ENCODE data around the gene PRDX1.
"Not testable (repeated sequence)": the region's sequence is repeated elsewhere in the genome, so short reads cannot be mapped to it uniquely, and the experiment has no call there.

Gene PRDX1

DNA sequence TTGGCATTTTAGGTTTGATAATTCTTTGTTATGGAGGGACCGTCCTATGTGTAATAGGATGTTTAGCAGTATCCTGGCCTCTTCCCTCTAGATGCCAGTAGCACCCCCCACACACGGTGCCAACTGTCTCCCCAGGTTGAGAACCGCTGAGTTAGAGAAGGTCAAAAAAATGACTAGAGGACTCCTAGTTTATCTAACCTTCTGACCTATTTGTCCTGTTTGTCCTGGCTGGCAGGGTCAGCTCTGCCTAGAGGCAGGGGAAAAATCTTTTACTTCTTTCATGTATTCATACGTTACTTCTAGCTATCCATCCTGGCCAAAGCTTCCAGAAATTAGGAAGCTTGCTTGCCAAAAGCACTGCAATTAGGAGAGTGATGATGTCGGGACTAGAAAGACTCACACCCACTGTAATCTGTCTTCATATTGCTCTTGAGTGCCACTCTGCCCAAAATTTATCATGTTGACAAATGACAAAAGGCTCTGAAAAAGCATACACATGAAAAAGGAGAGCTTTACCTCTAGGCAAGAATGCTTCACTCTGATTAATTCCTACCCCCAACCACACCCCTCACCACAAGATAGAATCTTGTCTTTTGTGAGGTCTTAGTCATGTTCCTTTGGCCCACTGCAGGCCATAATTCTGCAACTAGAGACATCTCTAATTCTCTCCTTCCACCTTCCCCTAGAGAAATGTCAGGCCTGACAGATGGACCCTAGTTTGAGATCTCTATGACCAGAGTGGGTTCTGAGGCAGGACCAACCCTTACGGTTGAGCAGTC lies 14.5 kb upstream of the PRDX1 start:
- DNase-seq (ENCODE audit: low read depth in 3 of 3): no peak

DNA sequence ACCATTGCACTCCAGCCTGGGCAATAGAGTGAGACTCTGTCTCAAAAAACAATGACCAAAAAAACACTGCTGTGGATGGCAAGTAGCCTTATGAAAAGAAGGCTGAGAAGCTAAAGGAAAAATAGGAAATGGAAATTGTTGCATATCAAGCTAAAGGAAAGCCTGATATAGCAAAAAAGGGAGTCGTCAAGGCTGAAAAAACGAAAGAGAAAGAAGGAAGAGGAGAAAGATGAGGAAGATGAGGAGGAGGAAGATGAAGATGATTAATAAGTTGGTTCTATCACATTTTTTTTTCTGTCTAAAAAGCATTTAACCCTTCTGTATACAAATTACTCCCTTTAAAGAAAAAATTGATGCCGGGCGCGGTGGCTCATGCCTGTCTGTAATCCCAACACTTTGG lies 10.2 kb upstream of the PRDX1 start:
- no peak for DNase-seq (ENCODE audit: low read depth in 3 of 3)

DNA sequence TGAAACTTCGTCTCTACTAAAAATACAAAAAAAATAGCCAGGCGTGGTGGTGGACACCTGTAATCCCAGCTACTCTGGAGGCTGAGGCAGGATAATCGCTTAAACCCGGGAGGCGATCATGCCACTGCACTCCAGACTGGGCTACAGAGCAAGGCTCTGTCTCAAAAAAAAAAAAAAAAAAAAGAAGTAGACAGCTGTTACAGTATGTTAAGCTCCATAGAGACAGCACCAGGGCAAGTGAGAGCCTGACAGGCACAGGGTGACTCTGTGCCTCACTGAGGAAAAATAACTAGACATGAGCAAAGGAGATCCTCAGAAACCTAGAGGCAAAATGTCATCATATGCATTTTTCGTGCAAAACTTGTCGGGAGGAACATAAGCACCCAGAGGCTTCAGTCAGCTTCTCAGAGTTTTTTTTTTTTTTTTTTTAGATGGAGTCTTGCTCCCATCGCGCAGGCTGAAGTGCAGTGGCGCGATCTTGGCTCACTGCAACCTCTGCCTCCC lies 9.0 kb upstream of the PRDX1 start:
- no peak for DNase-seq (ENCODE audit: low read depth in 3 of 3)

DNA sequence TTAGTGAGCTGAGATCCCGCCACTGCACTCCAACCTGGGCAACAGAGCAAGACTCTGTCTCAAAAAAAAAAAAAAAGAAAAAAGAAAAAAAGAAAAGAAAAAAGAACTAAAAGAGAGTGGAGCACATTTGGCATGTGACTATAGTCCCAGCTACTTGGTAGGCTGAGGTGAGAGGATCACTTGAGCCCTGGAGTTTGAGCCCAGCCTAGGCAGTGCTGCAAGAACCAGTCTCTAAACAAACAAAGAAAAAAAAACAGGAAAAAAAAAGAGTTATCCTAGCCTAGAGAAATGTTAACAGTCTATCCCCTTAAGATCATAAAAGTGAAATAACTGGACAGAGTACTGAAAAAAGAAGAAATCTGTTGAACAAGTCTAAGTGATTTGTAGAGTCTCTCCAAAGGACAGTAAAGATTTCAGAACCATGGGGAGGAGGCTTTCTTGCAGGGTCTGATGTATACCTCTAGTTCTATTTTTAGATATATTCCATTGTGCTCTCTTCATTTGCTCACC lies 4.5 kb upstream of the PRDX1 start:
- DNase-seq (ENCODE audit: low read depth in 3 of 3): no peak

GRCh38 chr1:45523975-45524374 lies 2.3 kb upstream of the PRDX1 start:
- DNase-seq (ENCODE audit: low read depth in 3 of 3): not testable (repeated sequence)

GRCh38 chr1:45523516-45523915 lies 1.8 kb upstream of the PRDX1 start:
- not testable (repeated sequence) for DNase-seq (ENCODE audit: low read depth in 3 of 3)

- DNase-seq (ENCODE audit: low read depth in 3 of 3): no peak
Measured at GRCh38 chr1:45522324-45523104, 830 bp upstream of the PRDX1 start.

DNA sequence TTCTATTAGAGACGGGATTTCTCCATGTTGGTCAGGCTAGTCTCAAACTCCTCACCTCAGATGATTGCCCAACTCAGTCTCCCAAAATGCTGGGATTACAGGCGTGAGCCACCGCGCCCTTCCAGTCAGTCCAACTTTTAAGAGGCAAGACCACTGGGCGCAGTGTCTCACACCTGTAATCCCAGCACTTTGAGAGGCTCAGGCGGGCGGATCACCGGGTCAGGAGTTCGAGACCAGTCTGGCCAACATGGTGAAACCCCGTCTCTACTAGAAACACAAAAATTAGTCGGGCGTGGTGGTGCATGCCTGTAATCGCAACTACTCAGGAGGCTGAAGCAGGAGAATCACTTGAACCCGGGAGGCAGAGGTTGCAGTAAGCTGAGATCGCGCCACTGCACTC lies 1.9 kb downstream of the PRDX1 start:
- DNase-seq (ENCODE audit: low read depth in 3 of 3): not testable (repeated sequence)

GRCh38 chr1:45518910-45519309 lies 2.8 kb downstream of the PRDX1 start:
- DNase-seq (ENCODE audit: low read depth in 3 of 3): no peak

DNA sequence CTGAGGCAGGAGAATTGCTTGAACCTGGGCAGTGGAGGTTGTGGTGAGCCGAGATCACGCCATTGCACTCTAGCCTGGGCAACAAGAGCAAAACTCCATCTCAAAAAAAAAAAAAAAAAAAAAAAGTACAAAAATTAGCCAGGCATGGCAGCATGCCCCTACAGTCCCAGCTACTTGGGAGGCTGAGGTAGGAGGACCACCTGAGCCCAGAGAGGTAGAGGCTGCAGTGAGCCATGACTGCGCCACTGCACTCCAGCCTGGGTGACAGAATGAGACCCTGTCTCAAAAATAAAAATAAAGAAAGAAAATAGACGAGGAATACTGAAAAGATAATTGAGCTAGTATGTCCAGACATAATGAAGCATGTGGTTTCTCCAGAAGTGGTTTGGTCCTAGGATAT lies 3.3 kb downstream of the PRDX1 start:
- DNase-seq (ENCODE audit: low read depth in 3 of 3): not testable (repeated sequence)

- DNase-seq (ENCODE audit: low read depth in 3 of 3): no peak
Measured at GRCh38 chr1:45516465-45516864, 5.2 kb downstream of the PRDX1 start.

GRCh38 chr1:45516036-45516435 lies 5.6 kb downstream of the PRDX1 start:
- DNase-seq (ENCODE audit: low read depth in 3 of 3): no peak

- DNase-seq (ENCODE audit: low read depth in 3 of 3): not testable (repeated sequence)
Measured at GRCh38 chr1:45513532-45514260, 8.0 kb downstream of the PRDX1 start.

- DNase-seq (ENCODE audit: low read depth in 3 of 3): peak in 2 of 3 donors; percentile 38 to 60
Measured at GRCh38 chr1:45512641-45513054, 9.0 kb downstream of the PRDX1 start.

DNA sequence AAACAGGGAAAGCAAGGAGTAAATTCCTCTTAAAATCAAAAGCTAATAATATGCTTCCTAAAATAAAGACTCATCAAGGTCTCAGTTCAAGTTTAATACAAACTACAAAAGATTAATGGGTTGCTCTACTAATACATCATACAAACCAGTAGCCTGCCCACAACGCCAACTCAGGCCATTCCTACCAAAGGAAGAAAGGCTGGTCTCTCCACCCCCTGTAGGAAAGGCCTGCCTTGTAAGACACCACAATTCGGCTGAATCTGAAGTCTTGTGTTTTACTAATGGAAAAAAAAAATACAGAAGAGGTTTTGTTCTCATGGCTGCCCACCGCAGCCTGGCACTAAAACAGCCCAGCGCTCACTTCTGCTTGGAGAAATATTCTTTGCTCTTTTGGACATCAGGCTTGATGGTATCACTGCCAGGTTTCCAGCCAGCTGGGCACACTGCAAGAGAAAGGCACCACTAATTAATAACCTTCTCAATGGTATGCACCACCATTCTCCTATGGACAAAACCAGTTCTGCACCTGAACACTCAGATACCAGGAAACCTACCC lies 10.6 kb downstream of the PRDX1 start:
- DNase-seq (ENCODE audit: low read depth in 3 of 3): no peak

- no peak for DNase-seq (ENCODE audit: low read depth in 3 of 3)
Measured at GRCh38 chr1:45510036-45510971, 11.4 kb downstream of the PRDX1 start.

- DNase-seq (ENCODE audit: low read depth in 3 of 3): no peak
Measured at GRCh38 chr1:45508295-45509151, 13.2 kb downstream of the PRDX1 start.

DNA sequence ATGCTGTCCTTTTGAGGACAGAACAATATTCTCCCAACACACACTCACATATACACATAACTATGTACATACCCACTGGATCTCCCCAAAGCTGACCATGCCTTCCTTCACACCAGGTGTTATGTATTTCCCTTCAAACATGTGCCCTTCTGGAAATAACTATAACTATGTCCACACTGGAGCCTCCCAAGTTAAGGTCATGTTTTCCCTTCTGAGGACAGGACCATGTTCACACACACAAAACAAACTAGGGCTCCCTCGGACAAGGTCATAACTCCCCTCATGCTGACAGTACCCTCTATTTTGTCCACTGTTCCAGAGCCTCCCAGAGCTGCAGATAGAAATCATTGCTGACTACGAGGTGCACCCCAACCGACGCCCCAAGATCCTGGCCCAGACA lies 13.8 kb downstream of the PRDX1 start:
- DNase-seq (ENCODE audit: low read depth in 3 of 3): no peak

DNA sequence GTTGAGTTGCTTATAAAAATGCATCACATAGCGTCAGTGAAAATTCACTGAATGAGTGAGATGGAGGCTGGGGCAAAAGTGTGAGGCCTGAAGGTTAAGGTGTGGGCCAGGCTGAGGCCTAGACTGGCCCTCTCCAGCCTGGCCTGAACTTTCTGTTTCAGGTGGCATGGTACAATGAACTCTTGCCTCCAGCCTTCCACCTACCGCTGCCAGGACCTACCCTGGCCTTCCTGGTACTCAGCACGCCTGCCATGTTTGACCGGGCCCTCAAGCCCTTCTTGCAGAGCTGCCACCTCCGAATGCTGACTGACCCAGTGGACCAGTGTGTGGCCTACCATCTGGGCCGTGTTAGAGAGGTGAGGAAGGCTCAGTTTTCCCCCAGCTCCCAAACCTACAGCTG lies 14.5 kb downstream of the PRDX1 start:
- DNase-seq (ENCODE audit: low read depth in 3 of 3): no peak

Data from stimulated activated CD4-positive, alpha-beta T cell treated with anti-CD3 and anti-CD28 coated beads, TNF-alpha, amount 100 ng/mL, for 48 hours (primary cell).